Neural progenitor cell (in vitro differentiated cells): ENCODE measurements around the gene CHDH.

Experiments used
- EZH2 ChIP-seq: fragments of 200-600 bp; sonication (generic); IDR thresholded peaks from 2 replicates; pipeline ENCODE4 v1.6.1; 2017; ENCODE audit warnings: antibody characterized with exemption, mild to moderate bottlenecking, moderate library complexity
- TF ChIP-seq, protein P1 (sequence below): fragments of 200-600 bp; sonication (generic); IDR thresholded peaks from 2 replicates; pipeline ENCODE4 v1.5.1; 2017; ENCODE audit warnings: antibody characterized with exemption, mild to moderate bottlenecking

DNA sequence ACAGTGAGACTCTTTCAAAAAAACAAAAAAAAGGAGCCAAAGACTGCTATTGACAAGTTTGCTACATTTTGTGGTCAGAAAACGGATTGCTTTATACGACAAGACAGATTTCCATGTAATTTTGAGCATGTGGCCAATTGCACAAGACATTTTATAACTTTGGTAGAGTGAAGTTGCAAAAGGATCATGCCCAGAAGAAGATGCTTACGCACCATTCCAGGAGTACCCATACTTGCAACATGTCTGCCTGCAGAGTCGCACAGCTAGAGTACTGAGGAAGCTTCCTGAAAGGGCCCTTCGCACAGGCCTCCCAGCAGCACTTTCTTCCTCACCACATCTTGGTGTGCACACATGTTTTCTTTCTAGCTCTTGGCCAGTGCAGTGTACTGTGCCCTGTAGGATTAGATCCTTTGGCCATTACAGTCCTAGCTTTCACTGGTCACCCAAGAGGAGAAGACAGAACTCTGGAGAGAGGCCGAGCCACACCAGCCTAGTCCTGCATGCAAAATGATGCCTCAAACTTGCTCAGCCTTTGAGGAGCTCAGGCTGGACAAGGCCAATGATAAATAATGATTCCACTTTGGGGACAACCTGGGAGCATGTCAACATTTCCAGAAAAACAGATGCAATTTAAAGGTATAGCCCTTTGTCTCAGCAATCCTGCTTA lies 11.7 kb downstream of the CHDH start:
- TF ChIP-seq, protein P1, sequence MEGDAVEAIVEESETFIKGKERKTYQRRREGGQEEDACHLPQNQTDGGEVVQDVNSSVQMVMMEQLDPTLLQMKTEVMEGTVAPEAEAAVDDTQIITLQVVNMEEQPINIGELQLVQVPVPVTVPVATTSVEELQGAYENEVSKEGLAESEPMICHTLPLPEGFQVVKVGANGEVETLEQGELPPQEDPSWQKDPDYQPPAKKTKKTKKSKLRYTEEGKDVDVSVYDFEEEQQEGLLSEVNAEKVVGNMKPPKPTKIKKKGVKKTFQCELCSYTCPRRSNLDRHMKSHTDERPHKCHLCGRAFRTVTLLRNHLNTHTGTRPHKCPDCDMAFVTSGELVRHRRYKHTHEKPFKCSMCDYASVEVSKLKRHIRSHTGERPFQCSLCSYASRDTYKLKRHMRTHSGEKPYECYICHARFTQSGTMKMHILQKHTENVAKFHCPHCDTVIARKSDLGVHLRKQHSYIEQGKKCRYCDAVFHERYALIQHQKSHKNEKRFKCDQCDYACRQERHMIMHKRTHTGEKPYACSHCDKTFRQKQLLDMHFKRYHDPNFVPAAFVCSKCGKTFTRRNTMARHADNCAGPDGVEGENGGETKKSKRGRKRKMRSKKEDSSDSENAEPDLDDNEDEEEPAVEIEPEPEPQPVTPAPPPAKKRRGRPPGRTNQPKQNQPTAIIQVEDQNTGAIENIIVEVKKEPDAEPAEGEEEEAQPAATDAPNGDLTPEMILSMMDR, result peak; percentile 6
- no peak for TF ChIP-seq EZH2
